C4-2B (cell line): ENCODE results near the gene NAP1L4.
"Not testable (repeated sequence)": the region's sequence is repeated elsewhere in the genome, so short reads cannot be mapped to it uniquely, and the experiment has no call there.

Experiments
- CTCF ChIP-seq: fragments of 450-650 bp; conservative IDR thresholded peaks from 2 replicates; pipeline ENCODE4 v1.5.1; 2017; ENCODE audit warnings: mild to moderate bottlenecking
- ZFX ChIP-seq: fragments of 450-650 bp; IDR thresholded peaks from 2 replicates; pipeline ENCODE4 v1.6.1; 2017

- not testable (repeated sequence) for TF ChIP-seq CTCF, ZFX
These were observed 54.3 kb downstream of the NAP1L4 start for GRCh38 chr11:2937641-2938457.
